ENCODE data around the gene TRPM8.

GRCh38 chr2:233952335-233952734 lies 35.2 kb downstream of the TRPM8 start:
- TF ChIP-seq, protein P1, sequence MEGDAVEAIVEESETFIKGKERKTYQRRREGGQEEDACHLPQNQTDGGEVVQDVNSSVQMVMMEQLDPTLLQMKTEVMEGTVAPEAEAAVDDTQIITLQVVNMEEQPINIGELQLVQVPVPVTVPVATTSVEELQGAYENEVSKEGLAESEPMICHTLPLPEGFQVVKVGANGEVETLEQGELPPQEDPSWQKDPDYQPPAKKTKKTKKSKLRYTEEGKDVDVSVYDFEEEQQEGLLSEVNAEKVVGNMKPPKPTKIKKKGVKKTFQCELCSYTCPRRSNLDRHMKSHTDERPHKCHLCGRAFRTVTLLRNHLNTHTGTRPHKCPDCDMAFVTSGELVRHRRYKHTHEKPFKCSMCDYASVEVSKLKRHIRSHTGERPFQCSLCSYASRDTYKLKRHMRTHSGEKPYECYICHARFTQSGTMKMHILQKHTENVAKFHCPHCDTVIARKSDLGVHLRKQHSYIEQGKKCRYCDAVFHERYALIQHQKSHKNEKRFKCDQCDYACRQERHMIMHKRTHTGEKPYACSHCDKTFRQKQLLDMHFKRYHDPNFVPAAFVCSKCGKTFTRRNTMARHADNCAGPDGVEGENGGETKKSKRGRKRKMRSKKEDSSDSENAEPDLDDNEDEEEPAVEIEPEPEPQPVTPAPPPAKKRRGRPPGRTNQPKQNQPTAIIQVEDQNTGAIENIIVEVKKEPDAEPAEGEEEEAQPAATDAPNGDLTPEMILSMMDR (IDR thresholded peaks at IDR 0.05), result no peak
- TF ChIP-seq ZFP36 (IDR thresholded peaks at IDR 0.05; ENCODE audit: borderline replicate concordance, partially characterized antibody) (no peak), POLR2A (IDR thresholded peaks at IDR 0.05; ENCODE audit: low read length) (no peak), CEBPB (IDR thresholded peaks at IDR 0.05) (no peak)
- TF ChIP-seq, protein P2, sequence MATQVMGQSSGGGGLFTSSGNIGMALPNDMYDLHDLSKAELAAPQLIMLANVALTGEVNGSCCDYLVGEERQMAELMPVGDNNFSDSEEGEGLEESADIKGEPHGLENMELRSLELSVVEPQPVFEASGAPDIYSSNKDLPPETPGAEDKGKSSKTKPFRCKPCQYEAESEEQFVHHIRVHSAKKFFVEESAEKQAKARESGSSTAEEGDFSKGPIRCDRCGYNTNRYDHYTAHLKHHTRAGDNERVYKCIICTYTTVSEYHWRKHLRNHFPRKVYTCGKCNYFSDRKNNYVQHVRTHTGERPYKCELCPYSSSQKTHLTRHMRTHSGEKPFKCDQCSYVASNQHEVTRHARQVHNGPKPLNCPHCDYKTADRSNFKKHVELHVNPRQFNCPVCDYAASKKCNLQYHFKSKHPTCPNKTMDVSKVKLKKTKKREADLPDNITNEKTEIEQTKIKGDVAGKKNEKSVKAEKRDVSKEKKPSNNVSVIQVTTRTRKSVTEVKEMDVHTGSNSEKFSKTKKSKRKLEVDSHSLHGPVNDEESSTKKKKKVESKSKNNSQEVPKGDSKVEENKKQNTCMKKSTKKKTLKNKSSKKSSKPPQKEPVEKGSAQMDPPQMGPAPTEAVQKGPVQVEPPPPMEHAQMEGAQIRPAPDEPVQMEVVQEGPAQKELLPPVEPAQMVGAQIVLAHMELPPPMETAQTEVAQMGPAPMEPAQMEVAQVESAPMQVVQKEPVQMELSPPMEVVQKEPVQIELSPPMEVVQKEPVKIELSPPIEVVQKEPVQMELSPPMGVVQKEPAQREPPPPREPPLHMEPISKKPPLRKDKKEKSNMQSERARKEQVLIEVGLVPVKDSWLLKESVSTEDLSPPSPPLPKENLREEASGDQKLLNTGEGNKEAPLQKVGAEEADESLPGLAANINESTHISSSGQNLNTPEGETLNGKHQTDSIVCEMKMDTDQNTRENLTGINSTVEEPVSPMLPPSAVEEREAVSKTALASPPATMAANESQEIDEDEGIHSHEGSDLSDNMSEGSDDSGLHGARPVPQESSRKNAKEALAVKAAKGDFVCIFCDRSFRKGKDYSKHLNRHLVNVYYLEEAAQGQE (IDR thresholded peaks at IDR 0.05), result no peak
